Colonic mucosa (tissue), 4 donors: ENCODE data around the gene HOMER3. TPM values are rescaled to one million over a fixed set of nuclear protein-coding genes. Genes with fewer than 3 reads are reported as not detected.

Source experiments
- DNase-seq: peaks from one replicate; pipeline ENCODE4 v3.0.0-alpha.2; 2020
- H3K27ac ChIP-seq: fragments of 200-600 bp; one replicate; pipeline ENCODE4 v1.8.0; 2021
- H3K27me3 ChIP-seq: fragments of 200-600 bp; one replicate; pipeline ENCODE4 v1.8.0; 2021
- H3K36me3 ChIP-seq: fragments of 200-600 bp; one replicate; pipeline ENCODE4 v1.8.0; 2021
- H3K4me1 ChIP-seq: fragments of 200-600 bp; one replicate; pipeline ENCODE4 v1.8.0; 2021; ENCODE audit warnings: mild to moderate bottlenecking
- H3K4me3 ChIP-seq: fragments of 200-600 bp; one replicate; pipeline ENCODE4 v1.8.0; 2021
- H3K9ac ChIP-seq, 2 donors: one replicate each; pipeline ENCODE4 v1.7.0; 2013; ENCODE audit warnings: control low read depth in 2 of 2, low read depth in 2 of 2, low read length in 2 of 2
- H3K9me3 ChIP-seq: fragments of 200-600 bp; one replicate; pipeline ENCODE4 v1.8.0; 2021
- intact Hi-C: fragments of 100-400 bp; cut with DNase I; formaldehyde crosslinking; loops from one replicate; pipeline ENCODE4 v1.14.1; 2022
- total RNA-seq, 2 donors: library from RNA; stranded (reverse); fragmentation: NEBNext Ultra II Directional in 1 of 2; extraction: Animal tissue kit (Norgen Biotek cat#: 25700) in 1 of 2; gene quantifications; one replicate each; pipeline ENCODE4 v1.2.1, GENCODE V29; 2021
- TF ChIP-seq, protein P1 (sequence below): fragments of 200-600 bp; IDR thresholded peaks from one replicate; pipeline ENCODE4 v1.8.0; 2022; ENCODE audit warnings: antibody characterized with exemption, mild to moderate bottlenecking
- donor health status: healthy.
- donor health status: DM: no; HTN: no; CAD: no.
- donor health status: DM: no; HTN: no; CAD: no.

Gene HOMER3
- total RNA-seq, 2 donors from 2014 or later = 1.9 to 5.3 TPM

DNA sequence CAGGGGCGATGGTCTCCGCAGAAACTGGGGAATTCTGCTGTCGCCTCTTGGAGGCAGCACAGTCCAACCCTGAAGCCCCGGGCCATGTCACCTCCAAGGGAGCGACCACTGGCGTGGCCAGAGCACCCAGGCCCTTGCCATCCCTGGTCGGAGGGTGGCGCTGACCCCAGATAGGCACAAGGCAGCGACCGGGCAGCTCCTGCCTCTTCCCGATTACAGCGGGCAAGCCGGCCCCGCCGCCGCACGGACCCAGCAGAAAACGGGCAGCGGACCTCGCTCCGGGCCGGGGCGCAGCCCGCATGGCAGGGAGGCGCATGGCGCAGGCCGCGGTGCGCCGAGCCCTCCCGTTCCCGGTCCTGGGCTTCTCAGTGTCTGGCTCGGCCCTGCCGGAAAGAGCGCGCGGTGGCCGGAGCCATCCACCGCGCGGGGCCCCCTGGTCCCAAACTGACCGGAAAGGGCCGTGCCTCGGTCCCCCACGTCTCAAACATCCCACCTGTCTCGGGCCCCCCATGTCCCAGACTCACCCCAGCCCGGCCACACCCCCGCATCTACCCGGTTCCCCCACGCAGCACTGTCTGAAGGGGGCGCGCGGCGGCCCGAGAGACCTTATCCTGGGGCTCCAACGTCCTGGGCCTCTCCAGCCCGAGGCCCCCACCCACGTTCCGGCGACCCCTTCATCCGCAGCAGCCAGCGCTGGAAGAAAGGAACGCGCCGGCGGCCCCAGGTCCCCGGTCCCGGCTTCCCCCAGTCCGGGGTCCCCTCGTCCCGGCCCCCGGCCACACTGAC, 45.8 kb downstream of the HOMER3 start:
- Histone ChIP-seq H3K9me3 (no peaks in the 10 kb centered on the region), H3K4me3 (peak overlapping the region; percentile 13), H3K27ac (no peak overlapping the region), H3K36me3 (no peaks in the 10 kb centered on the region), H3K27me3 (peaks cover 27% of the 10 kb centered on the region), H3K4me1 (peaks cover 5% of the 10 kb centered on the region), H3K9ac (no peak overlapping the region)
- intact Hi-C loops = no loop called here
- TF ChIP-seq, protein P1, sequence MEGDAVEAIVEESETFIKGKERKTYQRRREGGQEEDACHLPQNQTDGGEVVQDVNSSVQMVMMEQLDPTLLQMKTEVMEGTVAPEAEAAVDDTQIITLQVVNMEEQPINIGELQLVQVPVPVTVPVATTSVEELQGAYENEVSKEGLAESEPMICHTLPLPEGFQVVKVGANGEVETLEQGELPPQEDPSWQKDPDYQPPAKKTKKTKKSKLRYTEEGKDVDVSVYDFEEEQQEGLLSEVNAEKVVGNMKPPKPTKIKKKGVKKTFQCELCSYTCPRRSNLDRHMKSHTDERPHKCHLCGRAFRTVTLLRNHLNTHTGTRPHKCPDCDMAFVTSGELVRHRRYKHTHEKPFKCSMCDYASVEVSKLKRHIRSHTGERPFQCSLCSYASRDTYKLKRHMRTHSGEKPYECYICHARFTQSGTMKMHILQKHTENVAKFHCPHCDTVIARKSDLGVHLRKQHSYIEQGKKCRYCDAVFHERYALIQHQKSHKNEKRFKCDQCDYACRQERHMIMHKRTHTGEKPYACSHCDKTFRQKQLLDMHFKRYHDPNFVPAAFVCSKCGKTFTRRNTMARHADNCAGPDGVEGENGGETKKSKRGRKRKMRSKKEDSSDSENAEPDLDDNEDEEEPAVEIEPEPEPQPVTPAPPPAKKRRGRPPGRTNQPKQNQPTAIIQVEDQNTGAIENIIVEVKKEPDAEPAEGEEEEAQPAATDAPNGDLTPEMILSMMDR = no peak
- no peak for DNase-seq

DNA sequence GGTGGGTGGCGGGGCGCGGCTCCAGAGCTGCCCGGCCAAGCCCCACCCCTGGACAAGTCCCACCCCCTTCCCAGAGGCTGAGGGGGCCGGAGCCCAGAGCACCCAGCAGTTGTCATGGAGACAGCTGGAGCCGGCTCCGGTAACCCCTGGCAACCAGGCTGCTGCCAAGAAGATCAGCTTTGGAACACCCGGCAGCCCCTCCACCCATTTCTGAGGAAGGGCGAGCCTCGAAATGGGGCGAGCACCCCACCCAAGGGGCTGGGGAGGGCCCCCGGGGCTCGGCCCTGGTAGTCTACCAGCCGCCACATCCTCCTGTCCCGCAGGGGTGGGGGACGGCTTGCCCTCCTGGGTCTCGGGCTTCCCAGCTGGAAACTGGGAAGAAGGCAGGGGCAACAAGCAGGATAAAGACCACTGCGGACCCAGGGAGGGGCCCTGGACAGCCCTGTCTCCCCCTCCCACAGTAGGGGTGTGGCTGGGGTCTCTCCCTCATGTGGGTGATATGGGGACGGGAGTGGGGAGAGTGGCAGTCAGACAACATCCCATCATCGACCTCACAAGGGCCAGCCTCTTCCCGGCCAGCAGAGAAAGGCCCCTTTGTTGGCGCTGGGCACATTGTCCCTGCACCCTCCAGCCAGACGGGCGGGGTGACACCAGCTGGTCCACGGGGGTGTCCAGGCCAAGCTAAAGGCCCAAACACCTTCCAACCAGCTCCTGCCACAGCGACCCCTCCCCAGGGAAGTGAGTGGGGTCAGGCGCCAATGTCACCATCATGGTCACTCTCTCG, 46.6 kb downstream of the HOMER3 start:
- H3K27ac ChIP-seq = no peak overlapping the region
- H3K27me3 ChIP-seq = peaks cover 27% of the 10 kb centered on the region
- peaks cover 5% of the 10 kb centered on the region for H3K4me1 ChIP-seq
- H3K4me3 ChIP-seq = no peak overlapping the region
- no peaks in the 10 kb centered on the region for H3K9me3 ChIP-seq
- intact Hi-C loops = no loop called here
- TF ChIP-seq, protein P1 = no peak
- DNase-seq = no peak
- H3K9ac ChIP-seq = no peak overlapping the region
- H3K36me3 ChIP-seq = no peaks in the 10 kb centered on the region

DNA sequence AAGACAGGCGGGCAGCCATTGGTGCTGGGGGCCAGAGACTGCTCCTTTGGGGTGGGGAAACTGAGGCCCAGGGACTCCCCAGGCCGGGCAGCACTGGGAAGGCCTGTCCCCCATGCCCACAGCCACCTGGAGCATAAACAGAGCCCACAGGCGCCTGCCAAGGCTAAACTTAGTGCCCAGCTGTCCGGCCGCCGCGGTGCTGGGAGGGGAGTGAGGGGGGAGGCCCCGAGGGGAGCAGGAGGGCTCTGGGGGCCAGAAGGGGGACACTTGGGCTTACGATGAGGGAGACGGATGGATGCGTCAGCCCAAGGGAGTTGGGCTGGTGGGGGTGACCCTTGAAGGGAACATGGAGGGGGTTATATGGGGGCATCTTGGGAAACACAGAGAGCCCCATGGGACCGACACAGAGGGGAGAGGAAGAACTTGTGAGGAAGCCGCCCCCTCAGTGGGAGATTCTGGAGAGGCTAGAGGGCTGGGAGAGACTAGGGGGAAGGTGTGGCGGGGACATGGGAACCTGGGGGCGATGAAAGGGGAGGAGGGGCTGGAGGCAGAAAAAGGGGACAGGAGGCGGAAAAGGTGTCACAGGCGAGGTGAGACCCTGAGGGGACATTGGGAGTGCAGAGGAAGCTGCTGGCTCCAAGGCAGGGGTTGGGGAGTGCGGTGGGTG, 47.3 kb downstream of the HOMER3 start:
- peaks cover 27% of the 10 kb centered on the region for H3K27me3 ChIP-seq
- H3K4me1 ChIP-seq = peaks cover 5% of the 10 kb centered on the region
- H3K9me3 ChIP-seq = no peaks in the 10 kb centered on the region
- no peak overlapping the region for H3K9ac ChIP-seq
- TF ChIP-seq, protein P1 = no peak
- no peak overlapping the region for H3K27ac ChIP-seq
- DNase-seq = no peak
- H3K36me3 ChIP-seq = no peaks in the 10 kb centered on the region
- intact Hi-C loops = no loop called here
- no peak overlapping the region for H3K4me3 ChIP-seq

DNA sequence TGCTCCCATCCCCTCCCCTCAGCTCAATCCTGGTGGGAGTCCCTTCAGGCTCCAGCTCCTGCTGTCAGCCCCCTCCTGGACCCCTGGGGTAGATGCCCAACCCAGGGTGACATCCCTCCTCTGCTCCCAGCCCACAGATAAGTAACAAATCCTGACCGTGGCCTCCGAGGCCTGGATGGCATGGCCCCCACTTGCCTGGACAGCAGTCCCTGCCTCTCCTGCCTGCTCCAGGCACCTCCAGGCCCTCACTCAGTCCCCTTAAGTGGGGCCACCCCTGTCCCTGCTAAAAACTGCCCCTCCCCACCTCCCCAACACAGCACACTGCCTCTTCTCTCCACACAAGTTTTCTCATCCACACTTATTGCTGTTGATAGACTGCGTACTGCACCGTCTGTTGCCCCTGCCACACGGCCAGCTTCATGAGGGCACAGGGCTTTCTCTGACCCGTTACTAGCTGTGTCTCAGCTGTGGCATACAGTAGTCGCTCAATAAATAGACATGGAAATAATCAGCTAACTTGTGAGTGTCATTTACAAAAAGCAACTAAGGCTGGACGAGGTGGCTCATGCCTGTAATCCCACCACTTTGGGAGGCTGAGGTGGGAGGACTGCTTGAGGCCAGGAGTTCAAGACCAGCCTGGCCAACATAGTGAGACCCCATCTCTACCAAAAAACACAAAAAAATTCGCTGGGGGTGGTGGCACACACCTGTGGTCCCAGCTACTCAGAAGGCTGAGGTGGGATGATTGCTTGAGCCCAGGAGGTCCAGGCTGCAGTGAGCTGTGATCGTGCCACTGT, 50.9 kb downstream of the HOMER3 start:
- TF ChIP-seq, protein P1 = no peak
- DNase-seq = no peak

DNA sequence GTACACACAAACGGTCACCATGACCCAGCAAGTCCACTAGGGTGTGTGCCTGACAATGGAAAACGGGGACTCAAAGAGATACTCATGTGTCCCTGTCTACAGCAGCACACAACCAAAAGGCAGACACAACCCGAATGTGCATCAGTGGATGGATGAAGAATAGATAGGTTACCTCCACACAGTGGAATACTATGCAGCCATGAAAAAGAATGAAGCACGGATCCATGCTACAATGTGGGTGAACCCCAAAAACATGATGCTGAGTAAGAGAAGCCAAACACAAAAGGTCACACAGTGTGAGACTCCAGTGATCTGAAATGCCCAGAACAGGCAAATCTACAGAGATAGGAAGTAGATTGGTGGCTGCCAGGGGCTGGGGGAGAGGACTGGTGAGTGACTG, 54.0 kb downstream of the HOMER3 start:
- intact Hi-C loops = no loop called here
- H3K9me3 ChIP-seq = no peaks in the 10 kb centered on the region
- no peak for DNase-seq
- no peak overlapping the region for H3K27ac ChIP-seq
- H3K36me3 ChIP-seq = no peaks in the 10 kb centered on the region
- no peak overlapping the region for H3K9ac ChIP-seq
- no peaks in the 10 kb centered on the region for H3K4me1 ChIP-seq
- TF ChIP-seq, protein P1 = no peak
- H3K27me3 ChIP-seq = no peaks in the 10 kb centered on the region
- no peak overlapping the region for H3K4me3 ChIP-seq

More for the DNA sequence above, 50.9 kb downstream of the HOMER3 start:
- Histone ChIP-seq H3K27me3 (peaks cover 13% of the 10 kb centered on the region), H3K9me3 (no peaks in the 10 kb centered on the region), H3K9ac (no peak overlapping the region), H3K27ac (no peak overlapping the region), H3K4me3 (no peak overlapping the region), H3K4me1 (peaks cover 1% of the 10 kb centered on the region), H3K36me3 (no peaks in the 10 kb centered on the region)
- intact Hi-C loops = no loop called here
